ENCODE measurements around the gene TBX4. TPM values are rescaled to one million over a fixed set of nuclear protein-coding genes. Genes with fewer than 3 reads are reported as not detected.

Gene TBX4
- total RNA-seq, 1 experiment from 2014 or later = not detected

DNA sequence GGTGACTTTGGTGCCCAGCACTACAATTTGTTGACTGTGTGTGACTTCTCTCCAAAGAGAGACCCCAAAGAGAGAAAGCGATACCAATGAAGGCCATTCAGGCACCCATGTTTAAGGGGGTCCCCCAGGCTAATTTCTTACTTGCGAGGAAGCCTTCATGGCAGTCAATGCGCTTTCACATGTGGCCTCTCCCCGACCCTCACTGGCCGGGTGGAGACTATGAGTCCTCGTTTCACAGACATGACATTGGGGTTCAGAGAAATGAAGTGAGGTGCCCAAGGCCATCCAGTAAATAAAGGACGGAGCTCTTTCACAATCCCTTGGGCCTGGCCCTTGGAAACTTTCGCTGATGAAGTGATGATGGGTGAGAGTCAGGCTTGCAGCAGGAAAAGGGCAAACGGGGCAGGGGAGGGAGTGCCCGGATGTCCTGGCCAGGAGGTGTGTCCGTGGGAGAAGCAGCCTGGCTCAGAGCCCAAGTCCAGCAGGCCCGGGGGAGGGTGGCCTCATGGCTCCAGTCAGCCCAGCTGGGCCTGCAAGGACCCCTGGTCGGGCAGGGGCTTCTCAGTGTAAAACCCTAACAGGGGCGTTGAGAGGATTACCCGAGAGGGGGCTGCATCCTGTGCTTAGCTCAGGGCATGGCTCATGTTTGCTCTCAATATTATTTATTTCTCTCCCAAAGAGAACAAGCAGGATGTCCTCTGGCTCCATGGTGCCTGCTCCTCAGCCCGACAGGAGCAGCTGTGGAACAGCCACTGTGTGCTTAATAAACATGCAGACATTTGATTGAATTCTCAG, 37.9 kb upstream of the TBX4 start:
- no peak overlapping the region for H3K27ac Mint-ChIP-seq
- H4K8ac ChIP-seq (replicated peaks; ENCODE audit: insufficient read length, low read depth, low read length) = no peak overlapping the region
- no peak overlapping the region for H2AFZ ChIP-seq (ENCODE audit: low read length)
- no peaks in the 10 kb centered on the region; a peak in 1 of 7 replicates for H3K36me3 Mint-ChIP-seq (ENCODE audit: insufficient read depth in 1 of 3, low read depth in 3 of 3)
- no peak overlapping the region for H4K5ac ChIP-seq (ENCODE audit: insufficient read length, low read depth, low read length)
- peak overlapping the region in 1 of 2 experiments; percentile 60; a peak in 2 of 5 replicates for H3K4me3 Mint-ChIP-seq
- no peak overlapping the region for H3K27ac ChIP-seq (ENCODE audit: insufficient read length, low read depth, low read length)
- H2BK120ac ChIP-seq (ENCODE audit: low read depth, low read length, poor library complexity, severe bottlenecking) = no peak overlapping the region
- no CpG with 5 or more reads among the region's 16 CpGs for WGBS (ENCODE audit: extremely low coverage, insufficient read length, low lambda C conversion rate)
- no peak overlapping the region for H3K4me2 ChIP-seq (ENCODE audit: insufficient read depth, insufficient read length, low read length)
- no peak overlapping the region for H3K56ac ChIP-seq (ENCODE audit: insufficient read length, low read depth, low read length)
- TF ChIP-seq, protein P1, sequence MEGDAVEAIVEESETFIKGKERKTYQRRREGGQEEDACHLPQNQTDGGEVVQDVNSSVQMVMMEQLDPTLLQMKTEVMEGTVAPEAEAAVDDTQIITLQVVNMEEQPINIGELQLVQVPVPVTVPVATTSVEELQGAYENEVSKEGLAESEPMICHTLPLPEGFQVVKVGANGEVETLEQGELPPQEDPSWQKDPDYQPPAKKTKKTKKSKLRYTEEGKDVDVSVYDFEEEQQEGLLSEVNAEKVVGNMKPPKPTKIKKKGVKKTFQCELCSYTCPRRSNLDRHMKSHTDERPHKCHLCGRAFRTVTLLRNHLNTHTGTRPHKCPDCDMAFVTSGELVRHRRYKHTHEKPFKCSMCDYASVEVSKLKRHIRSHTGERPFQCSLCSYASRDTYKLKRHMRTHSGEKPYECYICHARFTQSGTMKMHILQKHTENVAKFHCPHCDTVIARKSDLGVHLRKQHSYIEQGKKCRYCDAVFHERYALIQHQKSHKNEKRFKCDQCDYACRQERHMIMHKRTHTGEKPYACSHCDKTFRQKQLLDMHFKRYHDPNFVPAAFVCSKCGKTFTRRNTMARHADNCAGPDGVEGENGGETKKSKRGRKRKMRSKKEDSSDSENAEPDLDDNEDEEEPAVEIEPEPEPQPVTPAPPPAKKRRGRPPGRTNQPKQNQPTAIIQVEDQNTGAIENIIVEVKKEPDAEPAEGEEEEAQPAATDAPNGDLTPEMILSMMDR (conservative IDR thresholded peaks at IDR 0.05) = no peak
- H3K18ac ChIP-seq (ENCODE audit: insufficient read length, low read depth, low read length) = no peak overlapping the region
- H4K91ac ChIP-seq (ENCODE audit: insufficient read length, low read depth, low read length) = no peak overlapping the region
- no peak overlapping the region for H2AK5ac ChIP-seq (ENCODE audit: insufficient read length, low read length)
- peaks cover 31% of the 10 kb centered on the region for H3K27me3 ChIP-seq (ENCODE audit: insufficient read depth, low read length)
- H2BK20ac ChIP-seq (ENCODE audit: low read depth, low read length, poor library complexity, severe bottlenecking) = no peak overlapping the region
- H2BK5ac ChIP-seq (ENCODE audit: insufficient read length, low read length) = no peak overlapping the region
- H2BK12ac ChIP-seq (ENCODE audit: insufficient read length, low read depth, low read length) = no peak overlapping the region
- H4K20me1 ChIP-seq (ENCODE audit: control insufficient read depth, insufficient read depth, insufficient read length) = no peaks in the 10 kb centered on the region
- H3K79me1 ChIP-seq (ENCODE audit: insufficient read depth, low read depth, low read length, poor library complexity, severe bottlenecking) = no peaks in the 10 kb centered on the region
- H2BK15ac ChIP-seq (ENCODE audit: low read depth, low read length) = no peak overlapping the region
- no peak overlapping the region for H3K23ac ChIP-seq (ENCODE audit: insufficient read length, low read depth, low read length)
- no peak overlapping the region for H3K4ac ChIP-seq (ENCODE audit: low read depth, low read length)
- no peak overlapping the region for H3T11ph ChIP-seq (ENCODE audit: low read length)
- no peaks in the 10 kb centered on the region for H3K79me2 ChIP-seq (ENCODE audit: insufficient read depth, low read length)
- no peak overlapping the region for H3K14ac ChIP-seq (ENCODE audit: insufficient read depth, low read length)
- H3K9ac ChIP-seq (ENCODE audit: extremely low read depth, insufficient read length, low read length) = no peak overlapping the region
- peaks cover 82% of the 10 kb centered on the region for H3K27me3 Mint-ChIP-seq (ENCODE audit: low read depth)
- H3K4me1 Mint-ChIP-seq = peaks cover 16 to 20% of the 10 kb centered on the region in 2 experiments
- no peaks in the 10 kb centered on the region for H3K9me3 ChIP-seq (ENCODE audit: control insufficient read depth, low read depth, low read length)
- H3K9me3 Mint-ChIP-seq = no peaks in the 10 kb centered on the region
- peaks cover 16% of the 10 kb centered on the region for H3K23me2 ChIP-seq (ENCODE audit: insufficient read length, low read depth, low read length, poor library complexity, severe bottlenecking)
- peak; percentile 30 for DNase-seq
- peaks cover 2% of the 10 kb centered on the region; the same call in 1 of the 2 replicates for H3K4me1 ChIP-seq (ENCODE audit: insufficient read depth, low read length)

Data from H9 (cell line).